ENCODE results near the gene SOHLH1. TPM values are rescaled to one million over a fixed set of nuclear protein-coding genes. Genes with fewer than 3 reads are reported as not detected.

The SOHLH1 gene
- polyA plus RNA-seq, 6 donors from 2014 or later = not detected

DNA sequence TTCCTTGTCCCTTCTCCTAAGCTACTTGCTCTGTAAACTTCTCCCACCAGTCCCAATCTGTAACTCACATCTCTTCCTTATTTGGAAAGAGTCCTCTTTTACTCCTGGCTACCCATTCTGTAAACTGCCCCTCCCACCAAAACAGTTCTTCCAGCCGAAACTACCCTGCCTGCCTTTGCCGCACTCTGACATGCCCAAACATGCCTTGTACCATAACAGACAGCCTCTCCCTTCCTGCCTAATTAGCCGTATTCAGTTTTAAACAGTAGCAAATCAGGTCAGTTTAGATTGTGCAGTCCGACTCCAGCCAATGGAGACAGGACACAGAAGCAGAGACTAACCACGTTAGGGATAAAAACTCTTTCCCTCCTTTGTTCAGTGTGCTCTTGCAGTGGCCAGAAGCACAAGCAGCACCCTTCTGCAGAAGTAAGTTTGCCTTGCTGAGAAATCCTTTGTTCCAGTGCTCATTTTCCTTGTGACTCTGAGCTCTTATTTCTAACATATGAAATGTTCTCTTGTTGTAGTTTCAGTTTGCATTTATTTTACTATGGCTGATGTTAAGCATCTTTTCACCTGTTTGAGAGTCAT, 54.6 kb downstream of the SOHLH1 start:
- Mint-ChIP-seq H3K27me3 (peaks cover 4 to 24% (median 5%) of the 10 kb centered on the region in 3 donors), H3K27ac (no peak overlapping the region), H3K36me3 (peaks cover 10 to 48% of the 10 kb centered on the region in 2 donors), H3K9me3 (peaks cover 28 to 69% (median 51%) of the 10 kb centered on the region in 7 donors), H3K4me3 (no peak overlapping the region), H3K4me1 (no peaks in the 10 kb centered on the region)
- DNase-seq = no peak
- no peak for ATAC-seq (ENCODE audit: low read depth in 2 of 2)

Other genes starting within 250 kb of the SOHLH1 start
- gene PPP1R26, start 219.7 kb downstream of the SOHLH1 start, polyA plus RNA-seq (ENCODE audit: low read depth in 6 of 6) = under 1 TPM in 3 of 6 donors, not detected in 3; 0.27 to 0.47 (median 0.37) TPM
- 10 to 100 TPM; 41.5 to 57.9 (median 45.5) TPM for gene MRPS2, start 198.8 kb downstream of the SOHLH1 start, polyA plus RNA-seq (ENCODE audit: low read depth in 6 of 6)
- gene LCN1, start 178.0 kb downstream of the SOHLH1 start, polyA plus RNA-seq (ENCODE audit: low read depth in 6 of 6) = not detected
- gene OBP2A, start 153.4 kb downstream of the SOHLH1 start, polyA plus RNA-seq (ENCODE audit: low read depth in 6 of 6) = not detected
- not detected for gene PAEP, start 137.7 kb downstream of the SOHLH1 start, polyA plus RNA-seq (ENCODE audit: low read depth in 6 of 6)
- not detected for gene GLT6D1, start 59.9 kb downstream of the SOHLH1 start, polyA plus RNA-seq (ENCODE audit: low read depth in 6 of 6)
- gene LCN9, start 36.2 kb downstream of the SOHLH1 start, polyA plus RNA-seq (ENCODE audit: low read depth in 6 of 6) = not detected
- not detected for gene KCNT1, start 2.7 kb upstream of the SOHLH1 start, polyA plus RNA-seq (ENCODE audit: low read depth in 6 of 6)
- gene CAMSAP1, start 208.1 kb upstream of the SOHLH1 start, polyA plus RNA-seq (ENCODE audit: low read depth in 6 of 6) = 1 to 10 TPM in 4 of 6 donors, under 1 TPM in 1, not detected in 1; 0.95 to 3.5 (median 2.0) TPM